Skeletal muscle satellite cell (primary cell): ENCODE results near the gene DCLRE1C.
"Not testable (repeated sequence)": the region's sequence is repeated elsewhere in the genome, so short reads cannot be mapped to it uniquely, and the experiment has no call there.

Source experiments
- H3K27me3 ChIP-seq: 2 replicates; pipeline ENCODE4 v1.7.0; 2013; ENCODE audit warnings: low read length; ENCODE audit not compliant: control insufficient read depth, insufficient read depth
- H3K36me3 ChIP-seq: 2 replicates; pipeline ENCODE4 v1.7.0; 2013; ENCODE audit warnings: mild to moderate bottlenecking, control low read depth, low read length; ENCODE audit not compliant: insufficient read depth
- H3K4me1 ChIP-seq: 2 replicates; pipeline ENCODE4 v1.7.0; 2013; ENCODE audit warnings: low read length; ENCODE audit not compliant: control insufficient read depth, insufficient read depth
- H3K4me2 ChIP-seq: 2 replicates; pipeline ENCODE4 v1.7.0; 2013; ENCODE audit warnings: mild to moderate bottlenecking, low read length
- H3K4me3 ChIP-seq: 2 replicates; pipeline ENCODE4 v1.7.0; 2013; ENCODE audit warnings: low read length
- H3K9ac ChIP-seq: 2 replicates; pipeline ENCODE4 v1.7.0; 2013; ENCODE audit warnings: mild to moderate bottlenecking, low read depth, low read length, moderate library complexity
- H3K9me3 ChIP-seq: replicated peaks from 2 replicates; pipeline ENCODE4 v1.7.0; 2013; ENCODE audit warnings: mild to moderate bottlenecking, control low read depth, low read length

Gene DCLRE1C

DNA sequence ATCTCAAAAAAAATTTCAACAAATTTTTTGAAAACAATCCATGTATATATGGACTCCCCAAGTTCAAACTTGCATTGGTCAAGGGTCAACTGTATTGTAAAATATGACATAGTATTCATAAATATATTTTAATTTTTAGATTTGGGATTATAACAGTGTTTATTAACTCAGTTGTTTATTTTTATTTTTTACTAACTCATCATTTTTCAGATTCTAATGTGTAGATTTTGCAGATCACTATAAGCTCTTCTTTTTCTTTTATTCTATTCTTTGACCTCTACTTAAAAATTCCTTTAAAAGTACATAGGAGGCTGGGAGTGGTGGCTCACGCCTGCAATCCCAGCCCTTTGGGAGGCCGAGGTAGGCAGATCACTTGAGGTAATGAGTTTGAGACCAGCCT is 14.0 kb upstream of the DCLRE1C start:
- Histone ChIP-seq H3K9ac (no peak overlapping the region), H3K27me3 (peaks cover 7% of the 10 kb centered on the region), H3K4me2 (no peak overlapping the region), H3K4me1 (no peaks in the 10 kb centered on the region), H3K36me3 (no peaks in the 10 kb centered on the region), H3K4me3 (no peak overlapping the region), H3K9me3 (no peaks in the 10 kb centered on the region)

DNA sequence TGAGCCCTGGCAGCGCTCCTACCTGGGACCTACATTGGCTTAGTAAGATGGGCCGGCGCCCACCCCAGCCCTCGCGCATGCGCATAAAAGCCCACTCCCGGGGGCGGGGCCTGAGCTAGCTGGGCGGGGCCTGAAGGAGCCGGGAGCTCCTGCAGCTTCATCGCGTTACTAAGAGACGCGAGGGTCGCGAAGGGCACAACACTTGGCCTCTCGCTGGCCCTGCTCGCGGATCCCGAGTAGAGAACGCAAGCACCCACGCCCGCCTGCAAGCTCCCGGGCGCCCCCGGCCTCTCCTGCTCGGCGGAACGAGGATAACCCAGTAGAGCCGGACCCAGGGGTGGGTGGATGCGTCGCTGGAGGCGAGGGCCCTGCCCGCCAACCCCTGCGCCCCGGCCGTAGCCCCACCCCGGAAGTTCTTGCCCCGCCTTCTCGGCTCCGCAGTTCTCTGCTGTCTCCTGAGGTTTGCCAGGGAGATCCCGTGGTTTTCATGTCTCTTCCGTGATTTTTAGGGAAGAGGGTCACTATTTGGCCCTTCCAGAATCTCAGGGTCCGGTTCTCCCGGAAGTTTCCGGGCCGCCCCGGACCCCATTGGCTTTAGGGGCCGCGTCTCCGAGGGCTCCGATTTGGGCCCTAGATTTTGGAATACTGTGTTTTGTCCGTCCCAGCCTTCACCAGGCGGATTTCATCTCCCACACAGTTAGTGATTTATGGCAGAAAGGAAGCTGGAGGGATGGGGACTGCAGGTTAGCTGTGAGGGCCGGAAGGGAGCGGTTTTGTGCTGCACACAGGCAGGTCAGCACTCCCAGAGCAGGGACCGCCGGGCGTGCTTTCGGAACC is 5.5 kb upstream of the DCLRE1C start, which contains the start of gene MEIG1:
MEIG1 (plus strand) TSS at position 168 of the 837 bp plus-strand sequence. CDS start 7,081 bp downstream, outside the sequence.
- Histone ChIP-seq H3K4me2 (peak within 1 kb of the TSS; percentile 90), H3K9me3 (no peaks in the 10 kb centered on the region), H3K9ac (peak within 1 kb of the TSS; percentile 98), H3K4me3 (peak within 1 kb of the TSS; percentile 81), H3K36me3 (no peaks in the 10 kb centered on the region), H3K4me1 (peaks cover 7% of the 10 kb centered on the region), H3K27me3 (no peaks in the 10 kb centered on the region)

DNA sequence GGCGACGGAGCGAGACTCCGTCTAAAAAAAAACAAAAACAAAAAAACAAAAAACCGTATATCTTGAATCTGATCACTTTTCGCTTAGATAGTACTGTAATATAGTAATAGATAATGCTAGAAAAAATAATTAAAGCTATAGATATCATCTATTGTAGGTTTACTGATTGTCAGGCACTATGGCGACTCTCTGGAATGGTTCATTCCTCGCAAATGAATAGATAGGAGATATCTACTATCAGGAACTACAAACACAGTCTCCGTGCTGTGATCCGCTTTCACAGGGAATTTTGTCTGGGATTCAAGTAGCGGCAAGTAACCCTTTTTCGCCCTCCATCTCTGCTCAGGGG is 5.0 kb upstream of the DCLRE1C start:
- H3K4me2 ChIP-seq, result peak overlapping the region; percentile 90
- H3K4me1 ChIP-seq, result peaks cover 8% of the 10 kb centered on the region
- no peaks in the 10 kb centered on the region for H3K9me3 ChIP-seq
- H3K9ac ChIP-seq, result peak overlapping the region; percentile 98
- no peaks in the 10 kb centered on the region for H3K27me3 ChIP-seq
- H3K36me3 ChIP-seq, result no peaks in the 10 kb centered on the region
- peak overlapping the region; percentile 81 for H3K4me3 ChIP-seq

DNA sequence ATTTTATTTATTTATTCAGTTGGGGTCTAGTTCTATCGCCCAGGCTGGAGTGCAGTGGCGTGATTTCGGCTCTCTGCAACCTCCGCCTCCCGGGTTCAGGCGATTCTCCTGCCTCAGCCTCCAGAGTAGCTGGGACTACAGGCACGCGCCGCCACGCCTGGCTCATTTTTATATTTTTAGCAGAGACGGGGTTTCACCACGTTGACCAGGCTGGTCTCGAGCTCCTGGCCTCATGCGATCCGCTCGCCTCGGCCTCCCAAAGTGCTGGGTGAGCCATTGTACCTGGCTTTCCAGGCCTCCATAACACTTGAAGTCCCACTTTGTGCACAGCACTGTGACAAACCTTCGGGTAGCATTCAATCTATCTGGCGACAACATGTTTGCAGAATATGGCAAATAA is 1.0 kb upstream of the DCLRE1C start:
- peak overlapping the region; percentile 90 for H3K4me3 ChIP-seq
- peak overlapping the region; percentile 90 for H3K9ac ChIP-seq
- no peaks in the 10 kb centered on the region for H3K27me3 ChIP-seq
- peaks cover 13% of the 10 kb centered on the region for H3K4me1 ChIP-seq
- no peaks in the 10 kb centered on the region for H3K9me3 ChIP-seq
- H3K4me2 ChIP-seq, result peak overlapping the region; percentile 96
- H3K36me3 ChIP-seq, result no peaks in the 10 kb centered on the region

DNA sequence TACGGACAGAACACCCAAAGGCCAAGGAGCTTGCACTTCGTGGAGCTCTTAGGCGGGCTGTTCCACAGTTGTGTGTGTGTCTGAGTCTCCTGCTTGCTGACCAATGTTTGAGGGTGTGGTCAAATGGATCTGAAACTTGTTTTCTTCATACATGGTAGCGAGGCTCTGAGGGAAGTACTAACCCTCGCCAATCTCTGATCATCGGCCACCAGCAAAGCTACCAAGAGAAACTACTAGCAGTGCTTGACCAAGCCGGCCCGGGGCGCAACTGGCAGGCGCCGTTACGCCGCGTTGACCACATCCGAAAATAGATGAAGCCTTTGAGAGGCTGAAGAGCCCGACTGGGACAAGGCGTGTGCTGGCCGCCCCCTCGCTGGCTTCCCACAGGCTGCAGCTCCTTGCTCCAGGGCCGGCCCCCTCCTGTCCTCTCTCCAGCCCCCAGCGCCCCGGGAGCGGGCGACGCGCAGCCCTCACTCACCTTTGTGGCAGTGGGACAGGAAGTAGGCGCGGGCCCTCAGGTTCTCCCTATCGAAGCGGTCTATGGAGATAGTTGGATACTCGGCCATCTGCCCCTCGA is 384 bp downstream of the DCLRE1C start:
- Histone ChIP-seq H3K27me3 (no peaks in the 10 kb centered on the region), H3K4me1 (peaks cover 13% of the 10 kb centered on the region), H3K4me2 (peak overlapping the region; percentile 96), H3K9ac (peak overlapping the region; percentile 90), H3K4me3 (peak overlapping the region; percentile 90), H3K9me3 (no peaks in the 10 kb centered on the region), H3K36me3 (no peaks in the 10 kb centered on the region)

DNA sequence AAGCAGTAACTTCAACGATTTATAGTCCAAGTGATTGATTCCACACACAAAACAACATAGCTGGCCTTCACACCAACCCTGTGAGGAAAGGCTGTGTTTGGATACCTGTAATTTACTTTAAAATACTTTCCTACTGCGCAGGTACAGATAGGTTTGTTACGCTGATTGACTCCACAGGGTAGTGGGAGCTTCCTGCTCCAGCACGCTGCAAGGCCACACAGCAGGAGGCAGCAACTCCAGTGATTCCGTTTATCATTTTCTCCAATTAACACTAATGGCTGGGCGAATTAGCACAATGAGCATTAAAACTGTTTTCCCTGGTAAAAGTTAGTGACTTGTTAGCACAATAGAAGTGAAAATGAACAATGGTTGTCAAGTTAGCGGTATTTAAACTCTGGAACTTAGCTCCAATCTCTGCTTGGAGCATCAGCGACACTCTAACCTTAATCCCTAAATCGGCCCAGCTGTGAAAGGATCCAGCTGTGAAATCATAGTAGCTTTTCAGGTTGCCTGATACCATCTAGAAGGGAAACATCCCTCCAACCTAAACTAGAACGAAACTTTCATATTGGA is 959 bp downstream of the DCLRE1C start:
- Histone ChIP-seq H3K4me2 (peak overlapping the region; percentile 96), H3K27me3 (no peaks in the 10 kb centered on the region), H3K9me3 (no peaks in the 10 kb centered on the region), H3K36me3 (peaks cover 4% of the 10 kb centered on the region), H3K4me3 (peak overlapping the region; percentile 90), H3K9ac (peak overlapping the region; percentile 90), H3K4me1 (peaks cover 13% of the 10 kb centered on the region)

DNA sequence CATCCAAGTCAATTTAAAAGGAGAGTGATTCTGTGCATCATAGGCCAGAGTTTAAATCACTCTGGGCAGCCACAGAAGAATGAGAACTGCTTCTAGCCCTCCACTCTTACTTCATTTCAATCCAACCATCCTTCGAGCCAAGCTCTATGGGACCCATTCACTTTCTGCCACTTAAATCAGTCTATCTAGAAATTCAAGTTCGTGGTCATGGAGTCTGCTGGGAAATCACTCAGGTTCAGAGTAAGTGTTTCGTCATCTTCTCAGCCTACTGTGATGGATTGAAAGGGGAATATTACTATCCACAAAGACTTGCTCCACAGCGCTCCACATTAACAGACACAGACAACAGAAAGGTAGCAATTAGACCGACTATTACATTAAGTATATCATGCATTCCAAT is 4.6 kb downstream of the DCLRE1C start:
- H3K36me3 ChIP-seq, result peaks cover 26% of the 10 kb centered on the region
- no peaks in the 10 kb centered on the region for H3K9me3 ChIP-seq
- H3K4me1 ChIP-seq, result peaks cover 10% of the 10 kb centered on the region

DNA sequence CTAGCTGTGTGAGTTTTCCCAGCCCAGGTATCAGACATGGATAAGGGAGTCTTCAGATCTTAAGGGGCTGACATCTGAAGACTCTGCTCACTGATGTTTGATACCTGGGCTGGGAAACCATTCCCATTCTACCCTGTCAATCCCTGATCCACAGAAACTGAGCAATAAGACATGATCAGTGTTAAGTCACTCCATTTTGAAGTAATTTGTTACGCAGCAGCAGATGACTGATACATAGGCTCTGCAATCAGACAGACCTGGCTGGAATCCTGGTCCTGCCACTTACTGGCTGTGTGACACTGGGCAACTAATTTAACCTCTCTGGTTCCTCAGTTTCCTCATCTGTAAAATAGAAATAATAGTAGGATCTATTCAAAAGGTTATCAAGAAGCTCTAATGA is 6.6 kb downstream of the DCLRE1C start:
- no peaks in the 10 kb centered on the region for H3K27me3 ChIP-seq
- no peaks in the 10 kb centered on the region for H3K9me3 ChIP-seq
- H3K4me1 ChIP-seq, result peaks cover 5% of the 10 kb centered on the region
- H3K9ac ChIP-seq, result no peak overlapping the region
- peaks cover 33% of the 10 kb centered on the region for H3K36me3 ChIP-seq
- H3K4me3 ChIP-seq, result no peak overlapping the region
- no peak overlapping the region for H3K4me2 ChIP-seq

More for the DNA sequence above, 4.6 kb downstream of the DCLRE1C start:
- Histone ChIP-seq H3K4me2 (no peak overlapping the region), H3K9ac (no peak overlapping the region), H3K4me3 (no peak overlapping the region), H3K27me3 (no peaks in the 10 kb centered on the region)

DNA sequence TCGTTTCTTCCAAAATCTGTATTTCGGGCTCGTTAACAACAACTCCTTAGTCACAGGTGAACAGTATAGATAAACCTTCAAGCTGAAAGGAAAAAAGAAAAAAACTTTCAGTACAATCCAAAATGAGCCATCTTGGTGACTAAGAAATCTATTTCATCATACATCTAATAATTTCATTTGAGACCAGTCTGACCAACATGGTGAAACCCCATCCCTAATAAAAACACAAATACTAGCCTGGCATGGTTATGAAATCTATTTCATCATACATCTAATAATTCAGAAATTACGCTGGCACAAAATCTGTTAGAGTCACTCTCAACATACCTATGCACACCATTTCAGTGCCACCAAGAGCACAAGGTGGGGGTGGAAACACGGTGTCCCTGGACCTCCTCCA is 8.8 kb downstream of the DCLRE1C start:
- no peaks in the 10 kb centered on the region for H3K27me3 ChIP-seq
- no peak overlapping the region for H3K4me3 ChIP-seq
- no peak overlapping the region for H3K9ac ChIP-seq
- no peaks in the 10 kb centered on the region for H3K9me3 ChIP-seq
- H3K36me3 ChIP-seq, result peaks cover 33% of the 10 kb centered on the region
- H3K4me2 ChIP-seq, result no peak overlapping the region
- peaks cover 5% of the 10 kb centered on the region for H3K4me1 ChIP-seq

DNA sequence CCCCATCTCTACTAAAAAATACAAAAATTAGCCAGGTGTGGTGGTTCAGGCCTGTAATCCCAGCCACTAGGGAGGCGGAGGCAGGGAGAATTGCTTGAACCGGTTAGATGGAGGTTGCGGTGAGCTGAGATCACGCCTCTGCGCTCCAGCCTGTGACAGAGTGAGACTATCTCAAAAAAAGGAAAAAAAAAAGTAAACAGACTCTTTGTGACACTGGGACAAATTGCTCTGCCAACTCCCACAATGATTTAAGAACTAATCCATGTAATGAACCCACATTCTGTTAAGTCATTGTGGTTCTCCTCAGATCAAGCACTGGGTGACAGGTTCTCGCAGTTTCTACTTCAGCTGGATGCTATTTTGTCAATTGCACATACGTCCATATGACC is 11.0 kb downstream of the DCLRE1C start:
- peaks cover 30% of the 10 kb centered on the region for H3K36me3 ChIP-seq
- not testable (repeated sequence) for H3K4me3 ChIP-seq, H3K27me3 ChIP-seq, H3K4me2 ChIP-seq, H3K4me1 ChIP-seq, H3K9ac ChIP-seq, H3K9me3 ChIP-seq

DNA sequence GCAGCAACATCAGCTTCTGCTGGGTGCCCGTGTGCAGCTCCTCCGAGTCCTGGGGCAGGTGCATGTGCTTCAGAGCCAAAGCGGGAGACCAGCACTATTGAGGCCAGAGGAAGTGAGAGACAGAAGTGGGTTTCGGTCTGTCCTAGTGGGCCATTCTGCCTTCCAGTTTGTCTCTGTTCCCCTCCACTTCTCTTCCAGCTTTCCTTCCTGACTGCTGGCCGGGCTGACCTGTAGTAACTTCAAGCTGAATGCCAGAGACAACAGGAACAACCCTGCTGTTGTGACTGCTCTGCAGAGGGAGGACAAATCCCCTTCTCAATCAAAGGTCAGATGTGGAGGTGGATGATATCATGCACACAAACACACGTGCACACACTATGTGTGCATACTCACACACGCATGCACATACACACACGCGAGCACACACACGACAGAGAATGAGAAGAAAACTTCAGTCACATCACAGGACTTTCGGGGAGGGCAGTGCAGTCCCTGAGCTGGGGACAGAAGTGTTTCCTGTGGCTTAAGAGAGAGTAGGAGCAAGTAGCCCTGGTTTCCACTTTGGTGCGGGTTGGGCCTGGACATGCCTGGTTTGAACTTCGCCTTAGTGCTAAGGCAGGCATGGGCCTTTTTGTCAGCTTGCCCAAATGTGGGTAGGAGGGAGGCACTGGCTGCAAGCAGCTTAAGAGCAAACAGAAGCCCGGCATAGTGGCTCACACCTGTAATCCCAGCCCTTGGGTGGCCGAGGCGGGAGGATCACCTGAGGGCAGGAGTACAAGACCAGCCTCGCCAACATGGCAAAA is 11.5 kb downstream of the DCLRE1C start:
- peaks cover 25% of the 10 kb centered on the region for H3K36me3 ChIP-seq
- H3K9ac ChIP-seq, result not testable (repeated sequence)

More for the DNA sequence above, 11.5 kb downstream of the DCLRE1C start:
- H3K4me2 ChIP-seq, H3K27me3 ChIP-seq, H3K9me3 ChIP-seq, H3K4me3 ChIP-seq, H3K4me1 ChIP-seq: not testable (repeated sequence)
